Glutamatergic neuron (in vitro differentiated cells): ENCODE results near the gene ZMIZ1. TPM values are rescaled to one million over a fixed set of nuclear protein-coding genes. Genes with fewer than 3 reads are reported as not detected.

Experiments used
- DNase-seq: peaks from one replicate; pipeline ENCODE4 v3.0.0; 2022
- H3K27ac Mint-ChIP-seq: one replicate; pipeline ENCODE4 v1.8.0; 2020; ENCODE audit warnings: mild to moderate bottlenecking, mixed read lengths, inconsistent platforms; ENCODE audit not compliant: unreplicated experiment
- H3K27me3 Mint-ChIP-seq: one replicate; pipeline ENCODE4 v1.8.0; 2020; ENCODE audit warnings: mild to moderate bottlenecking, moderate library complexity, mixed read lengths, inconsistent platforms; ENCODE audit not compliant: unreplicated experiment
- H3K36me3 Mint-ChIP-seq: one replicate; pipeline ENCODE4 v1.8.0; 2020; ENCODE audit warnings: mild to moderate bottlenecking, mixed read lengths, inconsistent platforms; ENCODE audit not compliant: unreplicated experiment
- H3K4me1 Mint-ChIP-seq: one replicate; pipeline ENCODE4 v1.8.0; 2020; ENCODE audit warnings: mild to moderate bottlenecking, low read depth, mixed read lengths, inconsistent platforms; ENCODE audit not compliant: unreplicated experiment
- H3K4me3 Mint-ChIP-seq: one replicate; pipeline ENCODE4 v1.8.0; 2020; ENCODE audit warnings: mild to moderate bottlenecking, mixed read lengths, inconsistent platforms; ENCODE audit not compliant: unreplicated experiment
- H3K9me3 Mint-ChIP-seq: one replicate; pipeline ENCODE4 v1.8.0; 2020; ENCODE audit warnings: mild to moderate bottlenecking, moderate library complexity, mixed read lengths, inconsistent platforms; ENCODE audit not compliant: unreplicated experiment
- total RNA-seq: library from RNA; stranded (reverse); fragmentation: NEBNext Ultra II Directional; extraction: Animal tissue kit (Norgen Biotek cat#: 25700); gene quantifications from one replicate; pipeline ENCODE4 v1.2.1, GENCODE V29; 2021; ENCODE audit not compliant: unreplicated experiment
- TF ChIP-seq, protein P1 (sequence below): fragments of 200-600 bp; sonication (generic); IDR thresholded peaks from one replicate; pipeline ENCODE4 v1.5.0; 2021; ENCODE audit not compliant: partially characterized antibody, unreplicated experiment

ZMIZ1 gene
- total RNA-seq, 1 donor from 2014 or later, result 230 TPM

- H3K4me3 Mint-ChIP-seq, result no peak overlapping the region
- no peak for DNase-seq
- H3K4me1 Mint-ChIP-seq, result peaks cover 37% of the 10 kb centered on the region
- H3K27me3 Mint-ChIP-seq, result peaks cover 29% of the 10 kb centered on the region
- TF ChIP-seq, protein P1, sequence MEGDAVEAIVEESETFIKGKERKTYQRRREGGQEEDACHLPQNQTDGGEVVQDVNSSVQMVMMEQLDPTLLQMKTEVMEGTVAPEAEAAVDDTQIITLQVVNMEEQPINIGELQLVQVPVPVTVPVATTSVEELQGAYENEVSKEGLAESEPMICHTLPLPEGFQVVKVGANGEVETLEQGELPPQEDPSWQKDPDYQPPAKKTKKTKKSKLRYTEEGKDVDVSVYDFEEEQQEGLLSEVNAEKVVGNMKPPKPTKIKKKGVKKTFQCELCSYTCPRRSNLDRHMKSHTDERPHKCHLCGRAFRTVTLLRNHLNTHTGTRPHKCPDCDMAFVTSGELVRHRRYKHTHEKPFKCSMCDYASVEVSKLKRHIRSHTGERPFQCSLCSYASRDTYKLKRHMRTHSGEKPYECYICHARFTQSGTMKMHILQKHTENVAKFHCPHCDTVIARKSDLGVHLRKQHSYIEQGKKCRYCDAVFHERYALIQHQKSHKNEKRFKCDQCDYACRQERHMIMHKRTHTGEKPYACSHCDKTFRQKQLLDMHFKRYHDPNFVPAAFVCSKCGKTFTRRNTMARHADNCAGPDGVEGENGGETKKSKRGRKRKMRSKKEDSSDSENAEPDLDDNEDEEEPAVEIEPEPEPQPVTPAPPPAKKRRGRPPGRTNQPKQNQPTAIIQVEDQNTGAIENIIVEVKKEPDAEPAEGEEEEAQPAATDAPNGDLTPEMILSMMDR, result no peak
- H3K9me3 Mint-ChIP-seq, result peaks cover 29% of the 10 kb centered on the region
- H3K27ac Mint-ChIP-seq, result no peak overlapping the region
- H3K36me3 Mint-ChIP-seq, result peaks cover 15% of the 10 kb centered on the region
Observed at GRCh38 chr10:79318369-79318768, 249.6 kb downstream of the ZMIZ1 start.

GRCh38 chr10:79319115-79319771 lies 250.5 kb downstream of the ZMIZ1 start:
- Mint-ChIP-seq H3K4me1 (peaks cover 33% of the 10 kb centered on the region), H3K27me3 (peaks cover 23% of the 10 kb centered on the region), H3K9me3 (peaks cover 21% of the 10 kb centered on the region), H3K36me3 (peaks cover 12% of the 10 kb centered on the region), H3K4me3 (no peak overlapping the region), H3K27ac (no peak overlapping the region)
- no peak for DNase-seq
- TF ChIP-seq, protein P1, result no peak

GRCh38 chr10:79320316-79320715 lies 251.6 kb downstream of the ZMIZ1 start:
- Mint-ChIP-seq H3K27ac (no peak overlapping the region), H3K27me3 (peaks cover 21% of the 10 kb centered on the region), H3K9me3 (peaks cover 16% of the 10 kb centered on the region), H3K4me3 (no peak overlapping the region), H3K36me3 (peaks cover 10% of the 10 kb centered on the region), H3K4me1 (peaks cover 29% of the 10 kb centered on the region)
- TF ChIP-seq, protein P1, result no peak
- DNase-seq, result no peak

DNA sequence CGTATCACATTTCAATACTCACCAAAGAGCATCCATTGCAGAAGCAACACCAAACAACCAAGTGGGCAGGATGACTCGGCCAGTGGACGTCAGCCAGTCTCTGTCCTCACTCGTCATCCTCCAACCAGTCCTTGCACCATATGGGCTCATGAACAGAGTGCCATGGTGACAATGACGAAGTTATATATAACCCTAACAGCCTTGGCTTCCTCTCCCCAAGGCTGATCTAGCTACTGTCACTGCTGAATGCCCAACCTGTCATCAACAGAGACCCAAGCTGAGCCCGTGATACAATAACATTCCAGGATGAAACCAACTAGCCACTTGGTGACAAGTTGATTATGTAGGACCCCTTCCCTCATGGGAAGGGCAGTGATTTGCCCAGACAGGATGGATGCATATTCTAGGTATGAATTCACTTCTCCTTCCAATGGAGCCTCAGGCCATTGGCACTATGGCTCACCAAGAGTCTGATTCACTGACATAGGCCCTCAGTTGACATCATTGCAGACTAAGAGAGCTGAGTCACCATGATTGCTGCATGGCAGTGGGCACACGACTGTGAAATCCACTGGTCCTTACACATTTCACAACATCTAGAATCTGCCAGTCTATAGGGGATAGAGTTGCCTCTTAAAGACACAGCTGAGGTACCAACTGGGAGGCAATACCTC lies 252.2 kb downstream of the ZMIZ1 start:
- H3K9me3 Mint-ChIP-seq, result peaks cover 12% of the 10 kb centered on the region
- H3K4me3 Mint-ChIP-seq, result no peak overlapping the region
- no peak for DNase-seq
- peaks cover 19% of the 10 kb centered on the region for H3K27me3 Mint-ChIP-seq
- H3K36me3 Mint-ChIP-seq, result peaks cover 10% of the 10 kb centered on the region
- peaks cover 23% of the 10 kb centered on the region for H3K4me1 Mint-ChIP-seq
- TF ChIP-seq, protein P1, result no peak
- H3K27ac Mint-ChIP-seq, result no peak overlapping the region

GRCh38 chr10:79321494-79321882 lies 252.7 kb downstream of the ZMIZ1 start:
- Mint-ChIP-seq H3K27me3 (peaks cover 19% of the 10 kb centered on the region), H3K36me3 (peaks cover 10% of the 10 kb centered on the region), H3K4me1 (peaks cover 21% of the 10 kb centered on the region), H3K4me3 (no peak overlapping the region), H3K9me3 (peaks cover 12% of the 10 kb centered on the region), H3K27ac (no peak overlapping the region)
- no peak for DNase-seq
- TF ChIP-seq, protein P1, result no peak
